Fibroblast of the aortic adventitia (primary cell): ENCODE measurements around the gene TMEM163. TPM values are rescaled to one million over a fixed set of nuclear protein-coding genes. Genes with fewer than 3 reads are reported as not detected.

Experiments
- DNase-seq: peaks from one replicate; pipeline ENCODE4 v3.0.0-alpha.2; 2010; ENCODE audit warnings: low read depth
- H3K4me3 ChIP-seq: 2 replicates; pipeline ENCODE4 v1.5.1; 2011; ENCODE audit warnings: low read depth, mild to moderate bottlenecking, control low read depth, low read length, moderate library complexity
- total RNA-seq: library from RNA; depleted of rRNA; stranded (reverse); fragments of >200 nt; gene quantifications from 2 replicates; pipeline ENCODE4 v1.2.3, GENCODE V29; 2012; ENCODE audit warnings: low replicate concordance
- TF ChIP-seq, protein P1 (sequence below): IDR thresholded peaks from 2 replicates; pipeline ENCODE4 v1.5.1; 2011; ENCODE audit warnings: mild to moderate bottlenecking, low read length, control low read depth, inconsistent platforms; ENCODE audit not compliant: insufficient read depth

Gene TMEM163
- total RNA-seq, 1 donor: not detected

DNA sequence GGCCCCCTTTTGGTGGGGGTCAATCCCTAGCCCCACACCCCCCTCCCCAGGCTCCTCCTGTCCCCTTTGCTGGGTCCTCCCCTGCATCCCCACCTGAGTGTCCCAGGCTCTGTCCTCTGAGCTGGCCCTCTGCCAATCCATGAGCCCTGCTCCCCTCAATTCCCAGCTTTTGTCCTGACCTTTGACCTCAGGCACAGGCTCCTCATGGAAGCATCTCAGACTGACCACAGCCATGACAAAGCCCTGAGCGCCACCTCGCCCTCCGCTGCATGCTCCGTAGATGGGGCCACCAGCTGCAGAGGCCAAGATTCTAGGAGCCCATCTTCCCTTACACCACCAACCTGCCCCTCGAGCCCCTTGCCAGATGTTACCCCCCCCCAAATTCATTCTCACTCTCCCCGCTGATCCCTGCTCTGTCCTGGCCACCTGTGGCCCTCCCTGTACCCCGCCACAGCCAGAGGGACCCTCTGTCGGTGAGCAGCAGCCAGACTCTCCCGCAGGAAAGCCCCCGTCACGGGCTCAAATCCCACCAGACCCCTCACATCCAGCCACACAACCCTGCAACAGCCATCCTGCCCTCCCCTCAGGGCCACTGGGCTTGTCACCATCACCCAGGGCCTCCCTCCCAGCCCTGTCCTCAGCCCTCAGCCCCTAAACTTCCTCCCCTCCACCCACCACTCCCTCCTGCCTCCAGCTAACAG, 258.9 kb downstream of the TMEM163 start:
- no peak overlapping the region for H3K4me3 ChIP-seq
- no peak for DNase-seq
- TF ChIP-seq, protein P1, sequence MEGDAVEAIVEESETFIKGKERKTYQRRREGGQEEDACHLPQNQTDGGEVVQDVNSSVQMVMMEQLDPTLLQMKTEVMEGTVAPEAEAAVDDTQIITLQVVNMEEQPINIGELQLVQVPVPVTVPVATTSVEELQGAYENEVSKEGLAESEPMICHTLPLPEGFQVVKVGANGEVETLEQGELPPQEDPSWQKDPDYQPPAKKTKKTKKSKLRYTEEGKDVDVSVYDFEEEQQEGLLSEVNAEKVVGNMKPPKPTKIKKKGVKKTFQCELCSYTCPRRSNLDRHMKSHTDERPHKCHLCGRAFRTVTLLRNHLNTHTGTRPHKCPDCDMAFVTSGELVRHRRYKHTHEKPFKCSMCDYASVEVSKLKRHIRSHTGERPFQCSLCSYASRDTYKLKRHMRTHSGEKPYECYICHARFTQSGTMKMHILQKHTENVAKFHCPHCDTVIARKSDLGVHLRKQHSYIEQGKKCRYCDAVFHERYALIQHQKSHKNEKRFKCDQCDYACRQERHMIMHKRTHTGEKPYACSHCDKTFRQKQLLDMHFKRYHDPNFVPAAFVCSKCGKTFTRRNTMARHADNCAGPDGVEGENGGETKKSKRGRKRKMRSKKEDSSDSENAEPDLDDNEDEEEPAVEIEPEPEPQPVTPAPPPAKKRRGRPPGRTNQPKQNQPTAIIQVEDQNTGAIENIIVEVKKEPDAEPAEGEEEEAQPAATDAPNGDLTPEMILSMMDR: no peak

DNA sequence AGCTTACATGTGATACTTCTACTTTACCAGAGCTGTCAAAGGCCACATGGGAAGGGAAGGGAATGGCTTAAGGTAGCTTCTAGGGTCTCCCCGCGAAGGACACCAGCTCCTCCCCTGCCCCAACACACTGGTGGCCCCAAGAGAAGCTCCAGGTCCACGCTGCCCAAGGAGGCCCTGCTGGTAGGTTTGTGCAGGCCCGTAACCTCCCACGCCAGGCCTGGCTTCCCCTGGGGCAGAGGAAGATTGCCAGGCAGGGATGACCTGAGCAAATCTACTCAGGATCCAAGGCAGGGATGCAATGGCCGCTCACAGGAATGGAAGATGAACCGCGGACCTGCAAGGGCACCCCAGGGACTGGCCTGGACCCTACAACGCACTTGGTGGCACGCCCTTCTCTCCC, 259.9 kb downstream of the TMEM163 start:
- TF ChIP-seq, protein P1: no peak
- no peak for DNase-seq
- no peak overlapping the region for H3K4me3 ChIP-seq

DNA sequence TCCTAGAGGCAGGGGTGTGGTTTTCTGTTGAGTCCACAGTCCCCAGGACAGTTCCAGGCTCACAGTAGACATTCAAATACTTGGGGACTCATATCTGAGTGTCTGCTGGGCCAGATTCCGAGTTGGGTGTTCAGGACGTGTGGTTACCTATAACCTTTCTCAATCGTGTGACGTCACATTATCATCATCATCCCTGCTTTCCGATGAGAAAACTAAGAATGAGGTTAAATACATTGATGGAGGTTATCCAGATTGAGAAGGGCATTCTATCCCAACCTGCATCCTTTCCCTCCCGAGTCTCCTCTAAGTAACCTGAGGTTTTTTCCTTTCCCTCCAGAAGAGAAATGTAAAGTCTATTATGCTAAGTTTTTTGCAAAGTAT, 260.3 kb downstream of the TMEM163 start:
- no peak overlapping the region for H3K4me3 ChIP-seq
- TF ChIP-seq, protein P1: no peak
- DNase-seq: no peak

DNA sequence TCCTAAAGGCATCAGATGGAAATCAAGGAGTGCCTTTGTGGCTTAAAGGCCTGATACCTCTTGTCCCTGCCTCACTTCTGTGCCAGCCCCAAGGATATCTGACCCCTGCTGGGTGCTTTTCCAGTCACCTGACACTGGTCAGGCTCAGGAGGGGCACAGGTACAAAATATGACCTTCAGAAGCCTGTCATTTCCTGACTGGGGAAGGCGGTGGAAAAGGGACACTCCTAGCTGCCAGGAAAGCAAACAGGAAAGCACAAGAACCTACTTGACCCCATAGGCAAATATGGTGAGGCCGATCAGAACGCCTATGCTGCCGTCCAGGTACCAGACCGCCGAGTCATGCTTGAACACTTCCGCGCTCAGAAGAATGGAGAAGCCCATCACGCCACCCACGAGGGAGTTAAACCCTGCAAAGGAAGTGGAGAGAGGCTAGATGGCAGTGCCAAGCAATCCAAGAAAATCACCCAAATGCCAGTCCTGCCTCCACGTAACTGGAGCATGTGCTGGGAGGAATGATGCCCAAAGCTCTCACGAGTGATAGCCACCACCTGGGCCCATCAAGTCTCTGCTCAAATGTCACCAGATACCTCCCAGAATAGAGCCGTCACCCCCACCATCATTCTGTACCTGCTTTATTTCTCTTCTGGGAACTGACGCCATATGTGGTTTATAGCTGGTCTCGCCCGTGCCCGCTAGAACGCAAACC, 260.9 kb downstream of the TMEM163 start:
- TF ChIP-seq, protein P1: no peak
- no peak for DNase-seq

DNA sequence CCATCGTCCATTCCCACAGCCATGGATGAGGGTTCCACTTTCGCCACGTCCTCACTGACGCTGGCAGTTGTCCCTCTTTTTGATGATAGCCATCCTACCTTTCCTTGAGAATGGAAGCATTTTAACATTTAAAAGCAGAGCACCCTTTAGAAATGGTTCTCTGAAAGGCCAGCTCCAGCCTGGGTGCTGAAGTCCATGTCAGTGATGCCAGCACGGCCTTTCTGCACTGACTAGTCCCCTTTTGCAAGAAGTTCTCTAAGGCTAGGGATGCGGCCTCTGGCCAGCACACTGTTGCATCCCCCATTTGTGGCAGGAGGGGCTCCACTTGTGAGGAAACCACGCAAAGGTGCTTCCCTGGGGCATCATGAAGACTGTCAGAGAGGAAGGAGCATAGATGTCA, 261.4 kb downstream of the TMEM163 start:
- DNase-seq: no peak
- H3K4me3 ChIP-seq: no peak overlapping the region
- TF ChIP-seq, protein P1: no peak

More for the DNA sequence above, 260.9 kb downstream of the TMEM163 start:
- no peak overlapping the region for H3K4me3 ChIP-seq

DNA sequence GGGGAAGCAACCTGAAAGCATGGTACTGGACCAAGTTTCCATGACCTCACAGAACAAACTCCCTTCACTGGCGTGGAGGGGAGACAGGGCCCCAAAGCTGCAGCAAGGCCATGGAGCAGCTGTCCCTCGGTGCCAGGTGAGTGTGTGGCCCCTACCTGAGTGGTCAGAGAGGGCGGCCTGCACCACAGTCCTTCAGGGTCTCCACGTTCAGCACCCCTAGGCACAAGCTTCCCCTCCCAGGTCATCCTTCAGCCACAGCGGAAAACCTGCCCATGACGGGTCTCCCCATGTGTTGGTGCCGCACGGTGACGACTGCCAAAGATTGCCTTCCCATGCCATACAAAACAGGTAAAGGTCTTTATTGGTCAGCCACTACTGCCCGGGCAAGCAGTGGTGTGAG, 263.4 kb downstream of the TMEM163 start:
- no peak overlapping the region for H3K4me3 ChIP-seq
- TF ChIP-seq, protein P1: no peak
- no peak for DNase-seq
